Endothelial cell of umbilical vein (primary cell): ENCODE results near the gene KAT6B. TPM values are rescaled to one million over a fixed set of nuclear protein-coding genes. Genes with fewer than 3 reads are reported as not detected.

Source experiments
- BruUV-seq: library from RNA; stranded (reverse); fragments of 400-500 nt; replicated peaks from 2 replicates; lab custom pipeline; 2021; lab: Mats Ljungman, UMichigan
- CTCF ChIA-PET: fragments of 300-600, 350-600 bp; sonication (Branson Sonifier 250); formaldehyde crosslinking; loops from one replicate; lab custom pipeline; 2021; ENCODE audit warnings: antibody characterized with exemption, inconsistent platforms; lab: Charles Lee
- POLR2A ChIA-PET: fragments of 300-600, 350-600 bp; sonication (Branson Sonifier 250); formaldehyde crosslinking; loops from one replicate; lab custom pipeline; 2021; ENCODE audit warnings: antibody characterized with exemption, inconsistent platforms; lab: Charles Lee
- DNase-seq: peaks from one replicate; pipeline ENCODE4 v3.0.0-alpha.2; 2011; ENCODE audit warnings: low read depth, low spot score
- FAIRE-seq: peaks from 2 replicates; lab custom pipeline; 2011; peaks lifted over from hg19 to GRCh38; lab: Jason Lieb, UNC
- H2AFZ ChIP-seq: 2 replicates; pipeline ENCODE4 v1.6.0; 2012; ENCODE audit warnings: low read depth, low read length, control low read depth, inconsistent platforms
- H3K27ac ChIP-seq: 2 replicates; pipeline ENCODE4 v1.5.1; 2011; ENCODE audit warnings: low read depth, mild to moderate bottlenecking, control low read depth, low read length, moderate library complexity; ENCODE audit not compliant: insufficient read depth
- H3K27me3 ChIP-seq, 2 experiments: 2 replicates each; pipeline versions ENCODE4 v1.6.0 to v1.6.1; 2011; ENCODE audit warnings: low read length in 2 of 2, mixed read lengths in 1 of 2; ENCODE audit not compliant: control insufficient read depth in 2 of 2, insufficient read depth in 2 of 2
- H3K36me3 ChIP-seq, 2 experiments: 2 replicates in 1 of 2; 3 replicates in 1 of 2; pipeline ENCODE4 v1.5.1; 2011; ENCODE audit warnings: low read length in 2 of 2, mild to moderate bottlenecking in 1 of 2, moderate library complexity in 1 of 2; ENCODE audit not compliant: control insufficient read depth in 2 of 2, insufficient read depth in 2 of 2; ENCODE audit errors: extremely low read depth in 1 of 2
- H3K4me1 ChIP-seq: 3 replicates; pipeline ENCODE4 v1.5.1; 2011; ENCODE audit warnings: mild to moderate bottlenecking, low read length; ENCODE audit not compliant: control insufficient read depth, insufficient read depth; ENCODE audit errors: extremely low read depth
- H3K4me2 ChIP-seq: 2 replicates; pipeline ENCODE4 v1.6.1; 2011; ENCODE audit warnings: low read length, control low read depth, mixed read lengths; ENCODE audit not compliant: insufficient read depth
- H3K4me3 ChIP-seq, 3 experiments: fragments of 200-600 bp in 1 of 3; sonication (generic), shearing (Covaris generic) in 1 of 3; replicated peaks in 1 of 3; 2 replicates each; pipeline ENCODE4 v1.5.1; 2011 to 2016; ENCODE audit warnings: control low read depth in 3 of 3, low read length in 3 of 3, mild to moderate bottlenecking in 2 of 3, inconsistent platforms in 1 of 3, low read depth in 1 of 3, moderate library complexity in 1 of 3; ENCODE audit not compliant: insufficient read depth in 1 of 3
- H3K79me2 ChIP-seq: 2 replicates; pipeline ENCODE4 v1.6.0; 2012; ENCODE audit warnings: low read length, inconsistent platforms; ENCODE audit not compliant: control insufficient read depth, insufficient read depth
- H3K9ac ChIP-seq: replicated peaks from 2 replicates; pipeline ENCODE3; 2011; ENCODE audit warnings: low read length, control low read depth; ENCODE audit not compliant: insufficient read depth; ENCODE audit errors: extremely low read depth
- H3K9me1 ChIP-seq: replicated peaks from 3 replicates; pipeline ENCODE4 v1.6.0; 2011; ENCODE audit warnings: mild to moderate bottlenecking, low read length; ENCODE audit not compliant: control insufficient read depth, insufficient read depth; ENCODE audit errors: extremely low read depth
- H3K9me3 ChIP-seq: replicated peaks from 2 replicates; pipeline ENCODE4 v1.5.1; 2012; ENCODE audit warnings: low read length, inconsistent platforms; ENCODE audit not compliant: control insufficient read depth, insufficient read depth
- H4K20me1 ChIP-seq: replicated peaks from 2 replicates; pipeline ENCODE3; 2011; ENCODE audit warnings: mild to moderate bottlenecking, low read length; ENCODE audit not compliant: control insufficient read depth, insufficient read depth; ENCODE audit errors: extremely low read depth
- EZH2 ChIP-seq: IDR thresholded peaks from 2 replicates; pipeline ENCODE4 v1.6.1; 2012; ENCODE audit warnings: borderline replicate concordance, low read depth, mild to moderate bottlenecking, moderate library complexity, low read length, inconsistent platforms; ENCODE audit not compliant: severe bottlenecking
- FOS ChIP-seq: IDR thresholded peaks from 2 replicates; pipeline ENCODE4 v1.6.1; 2011; ENCODE audit warnings: mild to moderate bottlenecking, low read length, moderate library complexity, borderline replicate concordance; ENCODE audit not compliant: insufficient read depth
- GATA2 ChIP-seq: IDR thresholded peaks from 2 replicates; pipeline ENCODE4 v1.7.0; 2011; ENCODE audit warnings: low read depth, mild to moderate bottlenecking, moderate library complexity, mixed read lengths, low read length; ENCODE audit not compliant: insufficient read length, insufficient read depth
- JUN ChIP-seq: IDR thresholded peaks from 2 replicates; pipeline ENCODE4 v1.6.1; 2011; ENCODE audit warnings: borderline replicate concordance, low read depth; ENCODE audit not compliant: insufficient read length, insufficient read depth
- MAX ChIP-seq: IDR thresholded peaks from 2 replicates; pipeline ENCODE4 v1.6.1; 2011; ENCODE audit not compliant: insufficient read depth, insufficient read length
- MYC ChIP-seq: IDR thresholded peaks from one replicate; pipeline ENCODE4 v1.6.1; 2011; ENCODE audit warnings: mild to moderate bottlenecking, low read depth, low read length
- POLR2A ChIP-seq: IDR thresholded peaks from 2 replicates; pipeline ENCODE4 v1.6.1; 2012; ENCODE audit warnings: low read depth, mild to moderate bottlenecking, control low read depth, low read length
- POLR2AphosphoS5 ChIP-seq: IDR thresholded peaks from 2 replicates; pipeline ENCODE4 v1.6.1; 2012; ENCODE audit warnings: low read depth, mild to moderate bottlenecking, control low read depth, low read length, moderate library complexity; ENCODE audit not compliant: insufficient read depth
- dilution Hi-C: fragments of 300-500 bp; cut with MboI; formaldehyde crosslinking; loops from one replicate; pipeline ENCODE4 v1.15.0; 2019; ENCODE audit warnings: low sequenced_read_pairs; ENCODE audit not compliant: extremely low pct_ligation_motif_present
- intact Hi-C: fragments of 100-400 bp; cut with micrococcal nuclease; formaldehyde crosslinking; loops from one replicate; pipeline ENCODE4 v1.10.0; 2022
- polyA plus RNA-seq, 4 experiments: library from polyadenylated mRNA; depleted of rRNA in 3 of 4; stranded (reverse) in 3 of 4; unstranded in 1 of 4; fragments of >200 nt; gene quantifications; 2 replicates each; pipeline versions ENCODE4 v1.2.1 to v1.2.3, GENCODE V29; 2011 to 2012; ENCODE audit warnings: missing spikeins in 1 of 4
- total RNA-seq: library from RNA; stranded (reverse); gene quantifications from 2 replicates; pipeline ENCODE4 v1.2.3, GENCODE V29; 2021
- TF ChIP-seq, protein P1 (sequence below), 2 donors: IDR thresholded peaks; 1 replicate in 1 of 2; 2 replicates in 1 of 2; pipeline ENCODE4 v1.5.1; 2011; ENCODE audit warnings: low read length in 2 of 2, mild to moderate bottlenecking in 2 of 2, moderate library complexity in 2 of 2, control low read depth in 1 of 2, inconsistent platforms in 1 of 2, low read depth in 1 of 2; ENCODE audit not compliant: insufficient read depth in 1 of 2; ENCODE audit errors: extremely low read depth in 1 of 2

KAT6B gene
- total and polyA plus RNA-seq, 2 donors (not counting 3 experiments of a cell fraction or from before 2014, with no cell fraction given), result 4.5 to 17.0 TPM

- no peak overlapping the region for H2AFZ ChIP-seq
- DNase-seq, result no peak
- H3K36me3 ChIP-seq, result no peaks in the 10 kb centered on the region
- no peaks in the 10 kb centered on the region for H3K79me2 ChIP-seq
- H3K27ac ChIP-seq, result no peak overlapping the region
- no peak for FAIRE-seq
- H3K9me1 ChIP-seq, result no peaks in the 10 kb centered on the region
- CTCF ChIA-PET, result interaction anchor here (0.8 kb wide), 1 partner anchor 21 kb away, joined by 3 read pairs; no protein-coding TSS in a partner anchor
- no peaks in the 10 kb centered on the region for H3K27me3 ChIP-seq
- no peak overlapping the region for H3K4me3 ChIP-seq
- intact Hi-C loops (no loop called here), dilution Hi-C loops (no loop called here)
- TF ChIP-seq, protein P1, sequence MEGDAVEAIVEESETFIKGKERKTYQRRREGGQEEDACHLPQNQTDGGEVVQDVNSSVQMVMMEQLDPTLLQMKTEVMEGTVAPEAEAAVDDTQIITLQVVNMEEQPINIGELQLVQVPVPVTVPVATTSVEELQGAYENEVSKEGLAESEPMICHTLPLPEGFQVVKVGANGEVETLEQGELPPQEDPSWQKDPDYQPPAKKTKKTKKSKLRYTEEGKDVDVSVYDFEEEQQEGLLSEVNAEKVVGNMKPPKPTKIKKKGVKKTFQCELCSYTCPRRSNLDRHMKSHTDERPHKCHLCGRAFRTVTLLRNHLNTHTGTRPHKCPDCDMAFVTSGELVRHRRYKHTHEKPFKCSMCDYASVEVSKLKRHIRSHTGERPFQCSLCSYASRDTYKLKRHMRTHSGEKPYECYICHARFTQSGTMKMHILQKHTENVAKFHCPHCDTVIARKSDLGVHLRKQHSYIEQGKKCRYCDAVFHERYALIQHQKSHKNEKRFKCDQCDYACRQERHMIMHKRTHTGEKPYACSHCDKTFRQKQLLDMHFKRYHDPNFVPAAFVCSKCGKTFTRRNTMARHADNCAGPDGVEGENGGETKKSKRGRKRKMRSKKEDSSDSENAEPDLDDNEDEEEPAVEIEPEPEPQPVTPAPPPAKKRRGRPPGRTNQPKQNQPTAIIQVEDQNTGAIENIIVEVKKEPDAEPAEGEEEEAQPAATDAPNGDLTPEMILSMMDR (IDR thresholded peaks at IDR 0.05; ENCODE audit: extremely low read depth in 1 of 2, insufficient read depth in 1 of 2, low read depth in 1 of 2, low read length in 2 of 2), result no peak
- no peak for TF ChIP-seq POLR2A
- TF ChIP-seq FOS, result no peak
- no peak for TF ChIP-seq MYC
- TF ChIP-seq GATA2, result no peak
- no peak for TF ChIP-seq JUN
- TF ChIP-seq POLR2AphosphoS5, result no peak
- no peak for TF ChIP-seq EZH2
- TF ChIP-seq MAX, result no peak
- BruUV-seq, result no TSS peak
- H3K4me2 ChIP-seq, result no peak overlapping the region
- no peaks in the 10 kb centered on the region for H4K20me1 ChIP-seq
- POLR2A ChIA-PET, result no interaction called here
- no peak overlapping the region for H3K9ac ChIP-seq
- no peaks in the 10 kb centered on the region for H3K9me3 ChIP-seq
- H3K4me1 ChIP-seq, result no peaks in the 10 kb centered on the region
These were observed 156.2 kb downstream of the KAT6B start for GRCh38 chr10:74982634-74982982.
